ENCODE results near the gene COQ3.
"Not testable (repeated sequence)": the region's sequence is repeated elsewhere in the genome, so short reads cannot be mapped to it uniquely, and the experiment has no call there.

COQ3 gene

DNA sequence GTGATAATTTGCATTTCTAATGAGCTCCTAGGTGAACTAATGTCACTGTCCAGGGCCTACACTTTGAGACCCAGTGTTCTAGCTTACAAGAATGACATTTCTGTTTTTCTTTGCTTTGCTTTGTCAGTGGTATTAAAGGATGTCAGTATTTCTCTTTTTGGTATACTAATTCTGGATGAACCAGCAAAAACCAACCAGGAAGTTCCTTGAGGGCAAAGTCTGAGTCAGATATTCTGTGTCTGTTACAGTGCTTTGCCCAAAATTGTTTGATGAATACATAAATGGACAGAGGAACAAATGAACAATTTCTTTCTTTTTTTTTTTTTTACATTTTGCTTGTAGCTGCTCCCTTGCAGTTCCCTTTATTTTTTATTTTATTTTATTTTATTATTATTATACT lies 15.4 kb downstream of the COQ3 start:
- DNase-seq, result no peak

DNA sequence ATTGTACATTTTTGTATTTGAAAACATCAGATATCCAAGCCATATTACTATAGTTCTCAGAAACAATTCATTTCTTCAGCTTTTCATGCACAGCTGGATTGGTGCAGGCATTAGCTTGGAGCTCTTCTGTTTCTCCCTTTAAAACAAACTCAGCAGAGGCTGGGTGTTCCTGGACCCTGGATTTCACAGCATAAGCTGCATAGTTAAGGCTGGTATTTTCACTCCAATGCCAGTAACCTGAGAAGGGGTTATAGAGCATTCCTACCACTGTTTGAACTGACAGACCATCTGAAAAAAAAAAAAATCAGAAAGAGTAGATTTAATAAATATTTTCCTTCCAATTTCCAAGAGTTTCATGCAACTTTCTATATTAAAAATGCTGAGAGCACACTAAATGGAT lies 24.5 kb downstream of the COQ3 start:
- DNase-seq, result no peak

GRCh38 chr6:99366852-99367251 lies 27.1 kb downstream of the COQ3 start:
- DNase-seq, result no peak

DNA sequence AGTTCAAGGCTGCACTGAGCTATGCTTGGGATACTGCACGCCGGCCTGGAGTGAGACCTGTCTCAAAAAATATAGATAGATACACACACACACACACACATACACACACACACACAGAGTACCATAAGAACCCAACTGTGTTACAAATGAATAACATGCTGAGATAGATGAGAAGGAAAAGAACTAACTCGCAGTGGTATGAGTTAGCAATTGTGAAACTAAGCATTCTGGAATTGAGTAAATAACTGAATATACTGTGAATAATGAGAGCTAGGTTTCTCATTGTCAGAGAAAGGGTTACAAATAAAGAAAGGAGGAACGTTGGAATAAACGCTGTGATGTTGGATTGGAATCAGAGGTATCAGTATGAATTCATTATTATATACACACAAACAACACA lies 30.0 kb downstream of the COQ3 start:
- DNase-seq, result no peak

DNA sequence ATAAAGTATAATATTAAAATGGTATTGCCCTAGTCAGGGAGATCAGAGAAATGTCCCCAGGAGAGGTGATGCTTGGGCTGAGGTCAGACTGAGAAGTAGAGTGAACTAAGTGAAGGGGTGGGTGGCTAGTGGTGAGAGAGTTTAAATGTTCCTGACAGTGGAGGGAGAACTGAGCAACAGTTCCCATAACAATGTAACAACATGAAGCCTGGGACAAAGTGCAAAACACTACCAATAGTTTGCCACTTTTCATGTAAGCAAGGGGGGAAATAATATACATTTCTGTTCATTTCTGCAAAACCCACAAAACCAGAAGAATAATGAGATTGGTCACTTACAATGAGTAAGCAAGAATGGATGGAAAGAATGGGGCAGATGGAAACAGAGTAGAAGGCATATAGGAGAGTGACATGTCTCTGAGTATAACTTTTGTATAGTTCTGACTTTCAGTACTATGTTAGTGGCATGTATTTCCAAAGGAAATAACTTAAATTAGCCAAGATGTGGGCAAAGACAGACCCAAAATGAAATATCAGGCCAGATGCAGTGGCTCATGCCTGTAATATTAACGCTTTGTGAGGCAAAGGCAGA lies 31.2 kb downstream of the COQ3 start:
- DNase-seq, result no peak

DNA sequence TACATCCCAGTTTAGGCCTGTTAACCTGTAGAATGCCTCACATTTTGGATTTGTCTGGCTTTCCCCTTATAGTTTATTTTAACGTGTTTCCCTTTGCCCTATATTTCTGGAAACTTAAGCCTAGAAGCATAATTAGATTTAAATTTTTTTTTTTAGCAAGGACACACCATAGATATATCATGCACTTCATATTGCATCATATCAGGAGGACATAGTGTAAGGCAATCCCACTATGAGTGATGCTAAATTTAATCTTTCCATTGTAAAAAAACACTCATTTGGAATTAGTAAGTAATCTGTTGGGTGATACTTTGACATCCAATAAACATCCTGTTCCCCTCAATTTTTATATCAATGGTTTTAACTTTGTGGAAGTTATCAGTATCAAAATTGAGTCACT lies 34.2 kb downstream of the COQ3 start:
- no peak for DNase-seq

DNA sequence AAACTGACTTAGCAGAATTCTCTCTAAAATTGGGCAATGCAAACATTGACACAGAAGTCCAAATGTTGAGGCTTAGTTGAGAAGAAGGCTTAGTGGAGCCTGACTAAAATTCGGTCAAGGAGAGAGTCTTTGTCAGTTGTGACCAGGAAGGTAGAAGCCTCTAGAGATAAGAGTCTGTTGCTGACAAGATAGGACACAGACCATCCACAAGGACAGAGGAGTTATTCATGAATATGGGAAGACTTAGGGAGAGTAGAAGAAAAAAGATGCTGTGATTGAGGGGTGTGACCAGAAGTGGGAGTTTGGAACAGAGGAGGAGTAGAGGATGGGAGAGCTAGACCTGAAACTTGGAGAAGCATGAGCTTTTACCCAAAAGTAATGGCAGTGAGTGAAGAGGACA lies 37.4 kb downstream of the COQ3 start:
- DNase-seq, result no peak

GRCh38 chr6:99354983-99355382 lies 39.0 kb downstream of the COQ3 start:
- DNase-seq, result no peak

GRCh38 chr6:99353126-99353525 lies 40.9 kb downstream of the COQ3 start:
- DNase-seq, result no peak

DNA sequence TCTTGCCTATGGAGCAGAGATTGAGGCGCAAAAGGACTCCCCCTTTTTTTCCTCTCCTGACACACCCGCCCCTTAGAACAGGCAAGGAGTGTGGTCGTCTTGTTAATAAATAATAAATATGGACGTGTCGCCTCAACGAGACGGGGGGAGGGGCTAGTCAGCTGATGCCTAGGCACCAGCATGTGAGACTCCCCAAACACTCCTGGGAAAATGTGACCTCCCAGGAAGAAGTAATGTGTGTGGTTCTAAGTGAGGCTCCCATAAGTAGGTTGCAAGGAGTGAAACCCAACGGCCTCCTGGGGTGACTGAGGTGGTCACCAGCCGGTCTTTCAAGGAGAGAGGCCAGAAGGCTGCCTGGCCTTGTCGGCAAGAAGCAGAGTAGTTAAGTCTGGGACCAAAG lies 43.4 kb downstream of the COQ3 start:
- no peak for DNase-seq

- no peak for DNase-seq
Measured at GRCh38 chr6:99349171-99350141, 44.5 kb downstream of the COQ3 start, which contains the start of gene FAXC. FAXC (minus strand) TSS chr6:99349674; CDS start chr6:99349372, 302 bp downstream.

DNA sequence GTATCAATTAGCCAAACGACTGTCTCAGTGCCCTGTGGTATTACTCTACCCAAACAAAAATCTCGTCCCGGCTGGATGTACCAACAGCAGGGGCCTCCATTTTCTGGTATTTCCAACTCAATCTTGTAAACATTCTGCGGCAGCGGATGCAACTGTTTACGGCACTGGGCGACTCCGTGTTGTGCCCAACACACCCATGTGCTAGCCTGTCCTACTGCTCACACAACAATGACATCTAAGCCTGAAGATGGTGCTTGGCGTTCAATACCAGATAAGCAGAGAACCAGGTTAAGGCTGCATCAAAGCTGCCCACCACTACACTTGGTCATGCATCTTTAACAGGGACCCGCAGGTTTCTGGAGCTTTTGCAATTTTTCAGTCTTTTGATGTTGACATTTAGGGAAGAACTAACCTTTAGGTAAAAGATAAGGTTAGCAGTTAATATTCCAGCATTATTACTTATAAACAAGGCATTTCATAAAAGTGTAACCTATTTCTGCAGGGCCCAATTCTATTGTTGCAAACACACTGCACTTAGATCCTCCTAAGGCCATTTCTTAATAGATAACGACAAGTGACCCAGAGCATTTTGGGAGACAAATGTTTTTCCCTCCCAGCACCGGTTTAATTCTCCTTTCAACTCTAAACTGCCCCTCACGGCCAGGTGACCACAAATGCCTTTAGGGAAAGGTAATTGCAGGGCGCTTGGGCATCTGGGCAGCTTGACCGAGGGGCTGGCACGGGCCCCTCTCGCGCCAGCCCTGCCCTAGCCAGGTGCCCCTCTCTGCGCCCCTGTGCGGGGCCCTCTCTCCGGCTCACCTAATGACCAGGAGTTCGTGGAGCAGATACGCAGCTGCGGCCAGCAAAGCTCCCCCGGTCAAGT lies 45.5 kb downstream of the COQ3 start:
- DNase-seq, result no peak

- DNase-seq, result no peak
Measured at GRCh38 chr6:99347804-99348203, 46.2 kb downstream of the COQ3 start.

DNA sequence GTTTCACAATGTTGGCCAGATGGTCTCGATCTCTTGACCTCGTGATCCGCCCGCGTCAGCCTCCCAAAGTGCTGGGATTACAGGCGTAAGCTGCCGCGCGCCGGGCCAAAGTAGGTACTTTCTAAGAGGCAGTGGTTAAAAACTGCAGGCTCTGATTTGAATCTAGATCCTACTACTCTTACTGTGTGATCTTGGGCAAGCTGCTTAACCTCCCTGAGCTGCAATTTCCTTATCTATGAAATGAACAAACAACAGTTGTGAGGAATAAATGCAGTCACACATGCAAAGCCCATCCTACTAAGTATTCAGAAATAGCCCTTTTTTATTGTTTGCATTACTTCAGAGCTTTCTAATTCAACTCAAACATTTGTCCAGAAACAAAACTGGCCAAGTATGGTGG lies 47.4 kb downstream of the COQ3 start:
- DNase-seq, result no peak

DNA sequence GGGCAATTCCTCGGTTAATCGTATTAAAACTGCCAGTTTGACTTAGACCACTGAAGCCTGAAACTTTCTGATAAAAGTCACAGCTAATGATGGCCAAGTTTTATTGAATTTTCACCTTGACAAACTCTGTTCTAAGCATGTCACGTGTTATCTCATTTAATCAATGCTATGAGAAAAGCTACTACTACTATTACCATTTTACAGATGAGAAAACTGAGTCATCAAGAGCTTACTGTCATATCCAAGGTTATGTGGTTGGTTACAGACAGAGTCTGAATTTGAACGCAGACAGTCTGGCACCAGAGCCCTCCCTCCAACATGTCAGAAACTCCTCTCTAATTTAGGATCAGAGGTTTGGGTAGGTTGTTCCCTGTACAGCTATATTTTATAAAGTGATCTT lies 48.8 kb downstream of the COQ3 start:
- DNase-seq, result no peak

GRCh38 chr6:99344289-99344688 lies 49.7 kb downstream of the COQ3 start:
- DNase-seq, result no peak

GRCh38 chr6:99341862-99342455 lies 52.0 kb downstream of the COQ3 start:
- DNase-seq, result no peak

DNA sequence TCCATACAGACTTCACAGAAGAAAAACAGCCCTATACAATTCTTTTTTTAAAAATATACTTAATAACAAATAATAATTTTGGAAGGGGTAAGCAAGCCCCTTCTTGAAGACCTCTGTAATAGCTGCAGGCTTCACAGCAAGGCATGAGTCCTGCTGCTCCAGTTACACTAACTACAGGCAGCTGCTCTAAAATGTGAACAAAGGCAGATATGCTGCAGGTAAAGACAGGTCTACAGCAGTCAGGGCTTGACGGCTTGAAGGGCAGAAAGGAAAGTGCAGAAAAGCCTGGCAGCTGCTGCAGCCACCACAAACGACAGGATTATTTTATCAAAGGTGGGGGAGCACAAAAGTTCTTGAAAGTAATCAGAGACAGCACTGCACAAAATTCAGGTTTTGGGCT lies 55.8 kb downstream of the COQ3 start:
- no peak for DNase-seq

DNA sequence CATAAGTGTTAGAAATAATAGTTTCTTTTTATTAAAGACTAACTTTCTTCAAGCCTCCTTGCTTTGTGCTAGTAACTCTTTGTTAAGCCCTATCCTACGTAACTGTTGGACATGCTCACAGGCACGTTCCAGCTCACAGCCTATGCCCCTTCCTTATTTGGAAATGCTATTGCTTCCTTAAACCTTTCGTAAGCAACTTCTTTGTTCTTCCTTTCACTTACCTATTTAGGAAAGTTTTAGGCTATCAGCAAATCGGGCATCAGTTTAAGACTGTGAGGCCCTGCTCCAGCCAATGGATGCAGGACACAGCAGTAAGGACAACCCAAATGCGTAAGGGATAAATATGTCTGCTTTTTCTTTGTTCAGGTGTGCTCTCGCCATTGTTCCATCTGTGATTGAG lies 58.7 kb downstream of the COQ3 start:
- DNase-seq, result not testable (repeated sequence)

DNA sequence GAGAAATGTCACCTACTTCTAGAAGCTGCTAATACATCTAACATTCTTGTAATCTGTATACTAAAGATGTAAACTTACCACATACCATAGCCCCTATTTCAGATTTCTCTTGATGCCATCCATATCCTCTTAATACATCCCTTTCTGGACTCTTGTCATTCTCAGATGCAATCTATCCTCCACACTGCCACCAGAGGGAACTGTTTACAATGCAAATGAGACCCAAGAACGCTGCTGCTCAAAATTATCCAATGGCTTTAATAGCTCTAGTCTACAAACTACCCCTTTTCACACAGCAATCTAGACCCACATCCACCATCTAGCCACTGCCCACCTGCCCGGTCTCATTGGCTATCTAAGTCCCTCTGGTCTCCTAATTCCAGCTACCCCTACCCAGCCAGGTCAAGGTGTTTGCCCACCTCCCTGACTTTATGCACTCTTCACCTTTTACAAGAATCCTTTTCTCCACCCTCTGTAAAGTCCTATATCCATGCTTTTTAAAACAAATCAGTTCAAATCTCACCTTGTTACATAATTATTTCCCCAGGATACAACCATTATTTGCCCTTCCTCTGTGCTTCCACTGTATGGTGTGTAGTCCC lies 59.4 kb downstream of the COQ3 start:
- DNase-seq, result no peak

- no peak for DNase-seq
Measured at GRCh38 chr6:99333068-99333467, 60.9 kb downstream of the COQ3 start.

DNA sequence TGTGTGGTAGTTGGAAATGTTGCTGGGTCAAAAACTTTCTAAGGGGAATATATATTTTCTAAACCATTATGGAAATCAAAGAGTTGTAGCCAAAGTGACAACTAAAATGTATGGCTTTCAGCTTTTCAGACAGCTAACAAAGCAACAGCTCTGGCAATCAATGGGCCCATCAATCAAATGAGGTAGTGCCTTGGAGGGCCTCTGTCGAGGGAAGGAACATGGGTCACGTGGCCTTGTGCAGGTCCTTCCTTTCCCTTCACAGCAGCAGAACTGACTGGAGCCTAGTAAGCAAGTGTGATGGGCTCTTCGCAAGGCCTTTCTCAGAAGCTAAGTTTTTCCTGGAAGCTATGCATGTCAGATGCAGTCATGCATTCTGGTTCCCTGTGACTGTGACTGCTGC lies 62.5 kb downstream of the COQ3 start:
- DNase-seq, result no peak

DNA sequence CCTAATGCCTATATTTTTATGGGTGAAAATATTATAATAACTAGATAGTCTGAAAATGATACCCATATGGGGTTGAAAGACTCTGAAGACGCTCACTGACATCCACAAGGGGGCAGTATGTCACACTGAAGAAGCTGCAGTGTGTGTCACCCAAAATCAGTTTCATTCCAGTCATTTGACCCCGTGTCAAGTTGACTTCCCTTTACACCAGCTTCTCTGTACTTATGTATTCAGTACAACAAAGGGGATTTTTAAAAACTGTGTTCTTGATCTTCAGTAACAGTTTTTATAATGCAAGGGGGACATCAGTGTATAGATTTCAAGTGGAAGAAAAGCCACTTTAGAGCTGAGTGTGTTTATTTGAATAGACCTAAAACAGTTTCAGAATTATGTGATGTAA lies 63.8 kb downstream of the COQ3 start:
- DNase-seq, result peak; percentile 40 to 47
